Naive thymus-derived CD8-positive, alpha-beta T cell (primary cell): ENCODE data around the gene CYREN. TPM values are rescaled to one million over a fixed set of nuclear protein-coding genes. Genes with fewer than 3 reads are reported as not detected.
A peak's percentile ranks its signal among the peaks of the same experiment; 100 is the strongest.

Source experiments
- ATAC-seq, 2 donors: fragments of 150-1000 bp; cut with Tn5 transposase in 1 of 2; sonication (Bioruptor Pico), chemical (Tn5 transposase) in 1 of 2; 1 replicate in 1 of 2; 2 replicates in 1 of 2; pipeline ENCODE4 v1.10.0; 2021; ENCODE audit warnings: mild to moderate bottlenecking in 2 of 2, moderate library complexity in 2 of 2
- POLR2A ChIA-PET: fragments of 350-600 bp; sonication (Branson Sonifier 250); formaldehyde crosslinking; loops from one replicate; lab custom pipeline; 2021; ENCODE audit warnings: antibody characterized with exemption; lab: Charles Lee
- DNase-seq, 10 donors: peaks; one replicate each; pipeline versions ENCODE4 v3.0.0 to v3.0.0-alpha.2; 2020 to 2022
- H3K27ac Mint-ChIP-seq, 10 donors: one replicate each; pipeline ENCODE4 v1.8.0; 2020 to 2022; ENCODE audit warnings: mild to moderate bottlenecking in 10 of 10, mixed read lengths in 10 of 10, moderate library complexity in 4 of 10, inconsistent platforms in 1 of 10
- H3K27me3 Mint-ChIP-seq, 5 donors: one replicate each; pipeline ENCODE4 v1.8.0; 2021 to 2022; ENCODE audit warnings: mixed read lengths in 5 of 5
- H3K36me3 Mint-ChIP-seq, 3 donors: one replicate each; pipeline ENCODE4 v1.8.0; 2020 to 2022; ENCODE audit warnings: mixed read lengths in 3 of 3, mild to moderate bottlenecking in 2 of 3, inconsistent platforms in 1 of 3
- H3K4me1 Mint-ChIP-seq, 4 donors: one replicate each; pipeline ENCODE4 v1.8.0; 2021 to 2022; ENCODE audit warnings: mixed read lengths in 4 of 4
- H3K4me3 Mint-ChIP-seq, 10 donors: one replicate each; pipeline ENCODE4 v1.8.0; 2020 to 2022; ENCODE audit warnings: mild to moderate bottlenecking in 10 of 10, mixed read lengths in 10 of 10, moderate library complexity in 6 of 10, inconsistent platforms in 1 of 10
- H3K9me3 Mint-ChIP-seq, 9 donors: one replicate each; pipeline ENCODE4 v1.8.0; 2020 to 2022; ENCODE audit warnings: mixed read lengths in 9 of 9, mild to moderate bottlenecking in 3 of 9, inconsistent platforms in 1 of 9, moderate library complexity in 1 of 9
- polyA plus RNA-seq, 3 donors: library from polyadenylated mRNA; unstranded; fragments of 300-500 nt; fragmentation: Illumina TruSeq; gene quantifications; one replicate each; pipeline ENCODE4 v1.2.3, GENCODE V29; 2021
- total RNA-seq, 8 experiments: library from RNA in 2 of 8; stranded (reverse) in 2 of 8; gene quantifications; one replicate each; pipeline ENCODE4 v1.2.3 and lab custom pipeline; 2021 to 2026

CYREN gene
- total and polyA plus RNA-seq, 5 experiments from 2014 or later: 51.1 to 70.1 (median 55.5) TPM

GRCh38 chr7:135207406-135208101 is 37.0 kb upstream of the CYREN start:
- no peaks in the 10 kb centered on the region for H3K9me3 Mint-ChIP-seq
- no peak for ATAC-seq
- peaks cover 26 to 71% (median 58%) of the 10 kb centered on the region in 4 donors for H3K4me1 Mint-ChIP-seq
- peaks cover 5 to 44% (median 21%) of the 10 kb centered on the region in 3 donors for H3K36me3 Mint-ChIP-seq
- no peaks in the 10 kb centered on the region for H3K27me3 Mint-ChIP-seq
- H3K4me3 Mint-ChIP-seq: peak overlapping the region in 4 of 10 donors; percentile 28 to 60 (median 40)
- peak overlapping the region in 3 of 10 donors; percentile 66 to 70 (median 69) for H3K27ac Mint-ChIP-seq
- POLR2A ChIA-PET: interaction anchor here (1.4 kb wide), 1 partner anchor 37 kb away, joined by 7 read pairs; the partner anchor contains the start of gene CYREN
- no peak for DNase-seq

GRCh38 chr7:135206941-135207391 is 36.5 kb upstream of the CYREN start:
- H3K4me1 Mint-ChIP-seq: peaks cover 30 to 75% (median 60%) of the 10 kb centered on the region in 4 donors
- no peaks in the 10 kb centered on the region for H3K9me3 Mint-ChIP-seq
- POLR2A ChIA-PET: no interaction called here
- DNase-seq (no peak), ATAC-seq (no peak)
- H3K27ac Mint-ChIP-seq: peak overlapping the region in 1 of 10 donors; percentile 65
- H3K36me3 Mint-ChIP-seq: peaks cover 5 to 50% (median 26%) of the 10 kb centered on the region in 3 donors
- no peaks in the 10 kb centered on the region for H3K27me3 Mint-ChIP-seq
- H3K4me3 Mint-ChIP-seq: peak overlapping the region in 2 of 10 donors; percentile 28 to 60

- ATAC-seq (no peak), DNase-seq (no peak)
- Mint-ChIP-seq H3K4me1 (peaks cover 33 to 77% (median 61%) of the 10 kb centered on the region in 4 donors), H3K27me3 (no peaks in the 10 kb centered on the region), H3K4me3 (no peak overlapping the region), H3K27ac (peak overlapping the region in 1 of 10 donors; percentile 7), H3K36me3 (peaks cover 10 to 61% (median 33%) of the 10 kb centered on the region in 3 donors), H3K9me3 (no peaks in the 10 kb centered on the region)
- POLR2A ChIA-PET: interaction anchor here (1.0 kb wide), 1 partner anchor 14 kb away, joined by 3 read pairs; no protein-coding TSS in a partner anchor
These were observed 35.3 kb upstream of the CYREN start for GRCh38 chr7:135205850-135206249.

- no peaks in the 10 kb centered on the region for H3K9me3 Mint-ChIP-seq
- no peak for DNase-seq
- H3K27me3 Mint-ChIP-seq: no peaks in the 10 kb centered on the region
- H3K36me3 Mint-ChIP-seq: peaks cover 10 to 67% (median 40%) of the 10 kb centered on the region in 3 donors
- H3K4me1 Mint-ChIP-seq: peaks cover 31 to 67% (median 53%) of the 10 kb centered on the region in 4 donors
- no peak for ATAC-seq
- no peak overlapping the region for H3K4me3 Mint-ChIP-seq
- POLR2A ChIA-PET: no interaction called here
- H3K27ac Mint-ChIP-seq: peak overlapping the region in 1 of 10 donors; percentile 73
These were observed 34.4 kb upstream of the CYREN start for GRCh38 chr7:135204876-135205275.

GRCh38 chr7:135204341-135204749 is 33.8 kb upstream of the CYREN start:
- POLR2A ChIA-PET: no interaction called here
- H3K27ac Mint-ChIP-seq: peak overlapping the region in 1 of 10 donors; percentile 19

GRCh38 chr7:135201350-135201749 is 30.8 kb upstream of the CYREN start:
- POLR2A ChIA-PET: no interaction called here
- H3K4me1 Mint-ChIP-seq: peaks cover 10 to 43% (median 27%) of the 10 kb centered on the region in 4 donors
- DNase-seq (no peak), ATAC-seq (no peak)
- no peaks in the 10 kb centered on the region for H3K9me3 Mint-ChIP-seq
- no peak overlapping the region for H3K4me3 Mint-ChIP-seq
- H3K36me3 Mint-ChIP-seq: peaks cover 10 to 91% (median 54%) of the 10 kb centered on the region in 3 donors
- H3K27me3 Mint-ChIP-seq: no peaks in the 10 kb centered on the region
- no peak overlapping the region for H3K27ac Mint-ChIP-seq

More at GRCh38 chr7:135204341-135204749, 33.8 kb upstream of the CYREN start:
- ATAC-seq (no peak), DNase-seq (no peak)
- Mint-ChIP-seq H3K36me3 (peaks cover 10 to 71% (median 44%) of the 10 kb centered on the region in 3 donors), H3K9me3 (no peaks in the 10 kb centered on the region), H3K27me3 (no peaks in the 10 kb centered on the region), H3K4me1 (peaks cover 31 to 65% (median 48%) of the 10 kb centered on the region in 4 donors), H3K4me3 (no peak overlapping the region)

GRCh38 chr7:135200821-135201331 is 30.4 kb upstream of the CYREN start:
- no peak overlapping the region for H3K4me3 Mint-ChIP-seq
- no peaks in the 10 kb centered on the region for H3K9me3 Mint-ChIP-seq
- no peak overlapping the region for H3K27ac Mint-ChIP-seq
- peaks cover 10 to 91% (median 53%) of the 10 kb centered on the region in 3 donors for H3K36me3 Mint-ChIP-seq
- ATAC-seq (no peak), DNase-seq (no peak)
- POLR2A ChIA-PET: no interaction called here
- no peaks in the 10 kb centered on the region for H3K27me3 Mint-ChIP-seq
- peaks cover 8 to 43% (median 26%) of the 10 kb centered on the region in 4 donors for H3K4me1 Mint-ChIP-seq

- H3K27ac Mint-ChIP-seq: peak overlapping the region in 2 of 10 donors; percentile 36 to 56
- H3K27me3 Mint-ChIP-seq: no peaks in the 10 kb centered on the region
- POLR2A ChIA-PET: no interaction called here
- no peak for DNase-seq
- H3K4me1 Mint-ChIP-seq: peaks cover 8 to 32% (median 20%) of the 10 kb centered on the region in 4 donors
- no peaks in the 10 kb centered on the region for H3K9me3 Mint-ChIP-seq
- no peak overlapping the region for H3K4me3 Mint-ChIP-seq
- peaks cover 10 to 94% (median 52%) of the 10 kb centered on the region in 3 donors for H3K36me3 Mint-ChIP-seq
- ATAC-seq: no peak
These were observed 28.9 kb upstream of the CYREN start for GRCh38 chr7:135199439-135199838.

GRCh38 chr7:135197906-135198655 is 27.6 kb upstream of the CYREN start:
- ATAC-seq (no peak), DNase-seq (no peak)
- POLR2A ChIA-PET: interaction anchor here (0.8 kb wide), 1 partner anchor 12 kb away, joined by 4 read pairs; no protein-coding TSS in a partner anchor
- H3K27me3 Mint-ChIP-seq: no peaks in the 10 kb centered on the region
- H3K36me3 Mint-ChIP-seq: peaks cover 6 to 94% (median 58%) of the 10 kb centered on the region in 3 donors
- H3K4me1 Mint-ChIP-seq: peaks cover 0 to 21% (median 11%) of the 10 kb centered on the region in 4 donors
- no peak overlapping the region for H3K4me3 Mint-ChIP-seq
- no peaks in the 10 kb centered on the region for H3K9me3 Mint-ChIP-seq
- peak overlapping the region in 3 of 10 donors; percentile 34 to 76 (median 40) for H3K27ac Mint-ChIP-seq

GRCh38 chr7:135197343-135197742 is 26.8 kb upstream of the CYREN start:
- Mint-ChIP-seq H3K4me1 (peaks cover 0 to 13% (median 6%) of the 10 kb centered on the region in 4 donors), H3K36me3 (peaks cover 11 to 94% (median 52%) of the 10 kb centered on the region in 3 donors), H3K27ac (peak overlapping the region in 1 of 10 donors; percentile 44), H3K4me3 (no peak overlapping the region), H3K9me3 (no peaks in the 10 kb centered on the region), H3K27me3 (no peaks in the 10 kb centered on the region)
- ATAC-seq: no peak
- no peak for DNase-seq
- POLR2A ChIA-PET: interaction anchor here (0.8 kb wide), 1 partner anchor 12 kb away, joined by 4 read pairs; no protein-coding TSS in a partner anchor

GRCh38 chr7:135195968-135196629 is 25.6 kb upstream of the CYREN start:
- ATAC-seq: no peak

GRCh38 chr7:135195156-135195555 is 24.6 kb upstream of the CYREN start:
- Mint-ChIP-seq H3K4me3 (no peak overlapping the region), H3K27me3 (no peaks in the 10 kb centered on the region), H3K36me3 (peaks cover 7 to 94% (median 51%) of the 10 kb centered on the region in 3 donors), H3K27ac (peak overlapping the region in 3 of 10 donors; percentile 7 to 28 (median 11)), H3K4me1 (peaks cover 0 to 5% (median 2%) of the 10 kb centered on the region in 4 donors), H3K9me3 (no peaks in the 10 kb centered on the region)
- POLR2A ChIA-PET: no interaction called here
- DNase-seq (no peak), ATAC-seq (no peak)

More at GRCh38 chr7:135195968-135196629, 25.6 kb upstream of the CYREN start:
- Mint-ChIP-seq H3K9me3 (no peaks in the 10 kb centered on the region), H3K36me3 (peaks cover 7 to 93% (median 50%) of the 10 kb centered on the region in 3 donors), H3K27ac (peak overlapping the region in 1 of 10 donors; percentile 15), H3K4me3 (no peak overlapping the region), H3K27me3 (no peaks in the 10 kb centered on the region), H3K4me1 (peaks cover 0 to 5% (median under 1%) of the 10 kb centered on the region in 4 donors)
- DNase-seq: no peak
- POLR2A ChIA-PET: no interaction called here
